ENCODE results near the gene ARHGEF40. TPM values are rescaled to one million over a fixed set of nuclear protein-coding genes. Genes with fewer than 3 reads are reported as not detected.

The ARHGEF40 gene
- total RNA-seq, 4 donors from 2014 or later, result 32.3 to 109 (median 46.9) TPM

DNA sequence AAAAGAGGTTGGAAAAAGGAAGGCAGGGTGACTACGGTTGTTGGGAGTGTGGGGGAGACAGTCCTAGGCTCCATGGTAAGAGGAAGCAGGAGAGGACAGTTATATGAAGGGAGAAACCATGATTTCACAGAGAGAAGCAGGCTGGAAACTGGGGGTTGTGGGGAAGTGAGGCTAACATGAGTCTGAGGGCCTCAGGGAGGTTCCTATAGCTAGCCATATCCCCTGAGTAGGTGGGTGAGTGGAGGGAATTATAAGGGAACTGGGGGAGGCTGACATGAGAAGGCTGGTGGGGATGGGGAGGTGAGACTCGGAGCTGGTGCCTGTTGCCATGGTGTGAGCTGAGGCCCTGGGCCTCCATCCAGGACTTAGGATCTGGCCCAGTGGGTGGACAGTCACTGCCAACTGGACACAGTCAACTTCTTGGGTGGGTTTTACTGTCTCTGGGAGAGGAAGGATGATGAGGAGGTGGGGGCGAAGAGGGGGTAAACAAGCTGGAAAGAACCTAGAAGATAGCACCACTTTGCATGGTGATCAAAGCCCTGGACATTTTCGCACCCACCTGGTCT lies 36.9 kb upstream of the ARHGEF40 start:
- TF ChIP-seq, protein P1, sequence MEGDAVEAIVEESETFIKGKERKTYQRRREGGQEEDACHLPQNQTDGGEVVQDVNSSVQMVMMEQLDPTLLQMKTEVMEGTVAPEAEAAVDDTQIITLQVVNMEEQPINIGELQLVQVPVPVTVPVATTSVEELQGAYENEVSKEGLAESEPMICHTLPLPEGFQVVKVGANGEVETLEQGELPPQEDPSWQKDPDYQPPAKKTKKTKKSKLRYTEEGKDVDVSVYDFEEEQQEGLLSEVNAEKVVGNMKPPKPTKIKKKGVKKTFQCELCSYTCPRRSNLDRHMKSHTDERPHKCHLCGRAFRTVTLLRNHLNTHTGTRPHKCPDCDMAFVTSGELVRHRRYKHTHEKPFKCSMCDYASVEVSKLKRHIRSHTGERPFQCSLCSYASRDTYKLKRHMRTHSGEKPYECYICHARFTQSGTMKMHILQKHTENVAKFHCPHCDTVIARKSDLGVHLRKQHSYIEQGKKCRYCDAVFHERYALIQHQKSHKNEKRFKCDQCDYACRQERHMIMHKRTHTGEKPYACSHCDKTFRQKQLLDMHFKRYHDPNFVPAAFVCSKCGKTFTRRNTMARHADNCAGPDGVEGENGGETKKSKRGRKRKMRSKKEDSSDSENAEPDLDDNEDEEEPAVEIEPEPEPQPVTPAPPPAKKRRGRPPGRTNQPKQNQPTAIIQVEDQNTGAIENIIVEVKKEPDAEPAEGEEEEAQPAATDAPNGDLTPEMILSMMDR (IDR thresholded peaks at IDR 0.05; ENCODE audit: low read depth), result no peak

DNA sequence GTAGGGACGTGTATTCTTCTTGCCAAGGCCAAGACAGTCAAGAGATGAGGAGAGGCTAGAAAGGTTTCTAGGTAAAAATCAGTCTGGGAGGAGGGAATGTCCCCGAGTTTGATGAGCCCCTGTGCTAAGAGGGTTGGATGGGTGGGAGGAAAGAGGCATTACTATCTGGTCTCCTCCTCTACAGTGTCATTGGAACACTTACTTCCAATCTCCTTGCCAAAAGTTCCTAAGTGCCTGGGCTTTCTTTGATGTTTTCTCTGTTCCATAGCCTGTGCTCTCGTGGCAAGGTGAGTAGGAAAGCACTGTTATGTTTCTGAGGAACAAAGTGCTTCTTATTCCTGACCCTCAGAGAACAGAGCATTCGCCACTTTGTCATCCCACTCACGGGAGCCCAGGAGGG lies 35.4 kb upstream of the ARHGEF40 start, which contains the start of gene RNASE13:
RNASE13 (minus strand) TSS at position 101 of the 400 bp plus-strand sequence. CDS start 519 bp downstream, outside the sequence.
- TF ChIP-seq, protein P1 (IDR thresholded peaks at IDR 0.05; ENCODE audit: low read depth), result no peak

DNA sequence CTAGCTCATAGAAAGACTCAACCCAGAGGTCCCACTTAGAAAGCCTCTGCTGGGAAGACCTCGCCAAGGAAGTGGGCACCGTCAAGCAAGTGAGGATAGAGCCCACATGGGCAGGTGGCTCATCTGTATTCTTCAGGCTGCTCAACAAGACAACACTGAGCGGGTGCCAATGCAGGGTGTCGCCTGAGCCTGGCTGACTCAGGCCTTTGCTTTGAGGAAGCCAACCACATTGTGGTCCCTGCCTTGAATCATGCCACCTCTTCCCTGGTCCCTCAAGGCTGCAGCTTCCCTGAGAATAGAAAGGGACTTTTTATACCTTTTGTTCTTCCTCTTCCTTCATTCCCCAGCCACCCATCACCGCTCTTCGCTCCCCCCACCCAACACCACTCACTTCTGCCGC lies 33.4 kb upstream of the ARHGEF40 start:
- TF ChIP-seq, protein P1 (IDR thresholded peaks at IDR 0.05; ENCODE audit: low read depth), result no peak

DNA sequence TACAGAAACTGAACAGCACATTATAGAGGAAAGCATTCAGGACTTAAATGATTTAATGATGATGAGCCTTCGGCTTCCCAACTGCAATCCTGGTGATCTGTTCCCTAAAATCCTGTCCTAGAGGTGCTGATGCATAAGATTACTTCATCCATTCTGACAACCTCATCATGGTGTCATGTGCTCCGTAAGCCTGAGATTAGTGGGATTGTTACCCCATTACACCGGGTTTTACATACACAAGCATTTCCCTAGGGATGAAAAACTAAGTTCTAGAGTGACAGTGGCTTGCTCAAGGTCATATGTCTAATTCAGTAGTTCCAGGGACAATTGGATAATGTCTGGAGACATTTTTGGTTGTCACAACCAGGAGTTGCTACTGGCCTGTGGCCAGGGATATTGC lies 32.9 kb upstream of the ARHGEF40 start:
- TF ChIP-seq, protein P1 (IDR thresholded peaks at IDR 0.05; ENCODE audit: low read depth), result no peak

DNA sequence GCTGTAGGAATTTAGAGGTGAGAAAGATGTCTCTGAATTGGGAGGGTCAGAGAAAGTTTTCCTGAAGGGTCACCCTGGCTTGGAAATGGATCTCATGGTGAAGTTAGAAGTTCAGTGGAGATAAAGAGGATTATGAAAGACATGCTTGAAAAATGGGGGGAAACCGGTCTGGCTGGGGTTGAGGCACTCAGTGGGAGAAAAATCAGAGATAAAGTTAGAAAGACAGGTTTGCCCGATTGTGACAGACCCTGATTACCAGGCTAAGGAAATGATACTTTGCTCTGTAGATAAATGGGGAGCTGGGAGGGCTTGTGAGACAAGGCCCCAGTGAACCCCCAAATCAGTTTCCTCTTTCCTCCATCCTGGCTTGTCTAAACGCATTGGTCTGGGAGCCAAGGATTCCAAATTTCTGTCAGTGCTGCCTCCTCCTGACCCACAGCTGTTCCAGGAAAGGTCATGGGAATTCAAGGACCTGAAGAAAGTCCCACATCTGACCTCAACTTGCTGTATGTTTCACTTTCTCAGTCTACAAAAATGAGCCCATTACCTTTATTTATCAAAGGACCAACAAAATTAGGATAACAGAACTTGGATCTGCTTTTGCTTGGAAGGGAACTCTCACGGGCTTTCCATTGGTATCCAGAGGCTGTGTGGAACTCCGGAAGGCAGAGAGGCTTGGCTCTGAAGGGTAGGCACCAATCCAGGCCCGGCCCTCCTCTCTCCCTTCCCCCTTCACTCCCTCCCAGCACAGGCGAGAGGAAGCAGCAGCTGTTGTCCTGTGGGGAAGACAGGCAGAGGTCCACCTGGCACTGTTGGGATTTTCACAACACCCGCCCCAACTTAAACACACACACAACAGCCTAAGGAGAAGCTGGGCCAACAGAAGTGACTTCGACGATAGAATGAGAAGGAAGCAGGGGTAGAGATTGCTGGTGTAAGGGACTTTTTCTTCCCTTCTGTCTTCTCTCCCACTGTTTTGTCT lies 31.4 kb upstream of the ARHGEF40 start:
- TF ChIP-seq, protein P1 (IDR thresholded peaks at IDR 0.05; ENCODE audit: low read depth), result no peak

DNA sequence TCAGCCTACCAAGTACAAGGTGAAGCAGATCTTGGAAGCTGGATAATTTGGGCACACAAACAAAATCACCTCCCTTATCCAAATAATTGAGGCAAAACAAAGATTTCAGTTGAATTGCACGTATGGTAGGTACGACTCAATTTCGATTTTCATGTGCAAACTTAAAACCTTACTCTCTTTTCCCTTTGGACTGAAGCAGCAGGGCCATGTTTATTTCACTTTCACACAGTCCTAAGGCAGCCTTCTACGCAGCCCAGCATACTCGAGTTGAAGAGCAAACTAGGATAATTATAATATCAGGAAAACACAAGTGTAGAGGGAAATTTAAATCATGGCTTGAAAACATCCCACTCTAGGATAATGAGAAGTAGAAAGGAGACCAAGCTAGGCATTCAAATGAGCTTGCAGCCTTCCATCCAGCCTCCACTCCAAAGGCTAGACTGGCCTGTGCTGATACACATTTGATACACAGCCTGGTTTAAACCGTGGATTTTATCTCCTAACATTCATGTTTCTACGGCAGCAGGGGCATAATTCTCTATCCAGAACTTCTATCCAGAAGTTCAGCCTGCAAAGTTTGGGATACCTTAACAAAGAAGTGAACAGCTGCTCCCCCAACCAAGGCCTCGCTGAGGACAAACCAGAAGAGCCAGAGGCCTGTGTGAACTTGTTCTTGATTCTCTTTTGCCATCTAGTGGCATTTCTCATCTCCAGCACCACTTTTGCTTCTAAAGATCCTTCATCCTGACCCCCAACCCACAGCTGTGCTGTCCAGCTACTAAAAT lies 30.3 kb upstream of the ARHGEF40 start:
- TF ChIP-seq, protein P1 (IDR thresholded peaks at IDR 0.05; ENCODE audit: low read depth), result no peak

Data from subcutaneous adipose tissue (tissue), 4 donors.